A549 (cell line): ENCODE measurements around the gene PDS5B. TPM values are rescaled to one million over a fixed set of nuclear protein-coding genes. Genes with fewer than 3 reads are reported as not detected.
A peak's percentile ranks its signal among the peaks of the same experiment; 100 is the strongest.

Experiments used
- ATAC-seq, 2 experiments: fragments of 200-7000 bp in 1 of 2; fragments of >200 bp in 1 of 2; cut with Nextera tagmentation in 1 of 2; cut with Tn5 transposase in 1 of 2; 3 replicates each; pipeline versions ENCODE4 v1.8.0 to v1.9.1; 2018 to 2020; ENCODE audit warnings: mild to moderate bottlenecking in 1 of 2, moderate library complexity in 1 of 2
- CTCF ChIA-PET: fragments of 300-600 bp; sonication (Branson Sonifier 250); formaldehyde crosslinking; extraction: SDS; loops from one replicate; lab custom pipeline; 2021; ENCODE audit warnings: antibody characterized with exemption, inconsistent platforms; lab: Yijun Ruan, JAX
- POLR2A ChIA-PET: fragments of 350-600 bp; formaldehyde crosslinking; extraction: SDS; loops from one replicate; lab custom pipeline; 2021; ENCODE audit warnings: antibody characterized with exemption, inconsistent platforms; lab: Yijun Ruan, JAX
- DNase-seq, 2 experiments: peaks; one replicate each; pipeline versions ENCODE4 v3.0.0 to v3.0.0-alpha.2; 2011 to 2016; ENCODE audit warnings: low read depth in 1 of 2, low spot score in 1 of 2
- FAIRE-seq: peaks from 2 replicates; lab custom pipeline; 2011; peaks lifted over from hg19 to GRCh38; lab: Jason Lieb, UNC
- H3K27ac ChIP-seq, 2 experiments: fragments of >200 bp; sonication (Bioruptor Twin); formaldehyde crosslinking; 3 replicates each; pipeline ENCODE4 v1.5.1; 2016 to 2017
- H3K4me1 ChIP-seq: fragments of >200 bp; sonication (Bioruptor Twin); formaldehyde crosslinking; 3 replicates; pipeline ENCODE4 v1.6.1; 2016
- H3K4me2 ChIP-seq: fragments of >200 bp; sonication (Bioruptor Twin); formaldehyde crosslinking; 3 replicates; pipeline ENCODE4 v1.6.1; 2016
- H3K4me3 ChIP-seq: fragments of >200 bp; sonication (Bioruptor Twin); formaldehyde crosslinking; 3 replicates; pipeline ENCODE4 v1.5.1; 2016
- H3K9me3 ChIP-seq: fragments of >200 bp; sonication (Bioruptor Twin); formaldehyde crosslinking; 3 replicates; pipeline ENCODE4 v1.6.1; 2016
- CBX2 ChIP-seq: fragments of 200-600 bp; sonication (generic); IDR thresholded peaks from 2 replicates; pipeline ENCODE4 v1.6.1; 2016; ENCODE audit warnings: low read depth, mild to moderate bottlenecking, borderline replicate concordance
- CEBPB ChIP-seq, 2 experiments: fragments of >200 bp in 1 of 2; sonication (Bioruptor Twin) in 1 of 2; formaldehyde crosslinking in 1 of 2; IDR thresholded peaks; 2 replicates each; pipeline ENCODE4 v1.6.1; 2012 to 2016
- EHMT2 ChIP-seq: fragments of 200-600 bp; sonication (generic); IDR thresholded peaks from 2 replicates; pipeline ENCODE4 v1.6.1; 2016; ENCODE audit warnings: antibody characterized with exemption, low read depth, mild to moderate bottlenecking, moderate library complexity
- EP300 ChIP-seq, 2 experiments: fragments of >200 bp; sonication (Bioruptor Twin); formaldehyde crosslinking; IDR thresholded peaks; 2 replicates in 1 of 2; 3 replicates in 1 of 2; pipeline ENCODE4 v1.6.1; 2016 to 2017
- FOSL2 ChIP-seq, 2 experiments: fragments of 450-650 bp in 1 of 2; fragments of >200 bp in 1 of 2; sonication (Bioruptor Twin) in 1 of 2; formaldehyde crosslinking; IDR thresholded peaks; 2 replicates each; pipeline versions ENCODE4 v1.5.0 to v1.6.1; 2016 to 2020; ENCODE audit warnings: mild to moderate bottlenecking in 1 of 2, moderate library complexity in 1 of 2
- HDAC2 ChIP-seq: fragments of 200-600 bp; sonication (generic); IDR thresholded peaks from 2 replicates; pipeline ENCODE4 v1.6.1; 2016
- HEYL ChIP-seq: fragments of 250-450 bp; sonication (Bioruptor Pico); IDR thresholded peaks from 2 replicates; pipeline ENCODE4 v1.8.0; 2021; ENCODE audit warnings: mild to moderate bottlenecking, moderate library complexity
- HOXB13 ChIP-seq: fragments of 250-450 bp; sonication (Bioruptor Pico); IDR thresholded peaks from 2 replicates; pipeline ENCODE4 v1.5.0; 2020; ENCODE audit warnings: low read depth, mild to moderate bottlenecking, moderate library complexity
- HOXB5 ChIP-seq: fragments of 250-450 bp; sonication (Bioruptor Pico); IDR thresholded peaks from 2 replicates; pipeline ENCODE4 v1.5.0; 2020; ENCODE audit warnings: mild to moderate bottlenecking, moderate library complexity
- JUN ChIP-seq, 2 experiments: fragments of >200 bp; sonication (Bioruptor Twin); formaldehyde crosslinking; IDR thresholded peaks; 2 replicates in 1 of 2; 3 replicates in 1 of 2; pipeline ENCODE4 v1.6.1; 2016 to 2017
- KDM1A ChIP-seq: fragments of 200-600 bp; sonication (generic); IDR thresholded peaks from 2 replicates; pipeline ENCODE4 v1.6.1; 2016; ENCODE audit warnings: low read depth, mild to moderate bottlenecking
- MAFK ChIP-seq: fragments of 450-650 bp; IDR thresholded peaks from 2 replicates; pipeline ENCODE4 v1.6.1; 2014; ENCODE audit not compliant: partially characterized antibody
- MYC ChIP-seq: IDR thresholded peaks from 2 replicates; pipeline ENCODE4 v1.6.1; 2012; ENCODE audit warnings: mild to moderate bottlenecking, inconsistent platforms, low read length, improper control_type of control experiment, borderline replicate concordance
- PHF8 ChIP-seq: fragments of 200-600 bp; sonication (generic); IDR thresholded peaks from 2 replicates; pipeline ENCODE4 v1.6.1; 2016; ENCODE audit warnings: low read depth, mild to moderate bottlenecking, antibody characterized with exemption, moderate library complexity, borderline replicate concordance
- POLR2AphosphoS2 ChIP-seq: conservative IDR thresholded peaks from 2 replicates; pipeline ENCODE4 v1.6.1; 2012; ENCODE audit warnings: low read length, improper control_type of control experiment, inconsistent platforms
- RARB ChIP-seq: fragments of 250-450 bp; sonication (Bioruptor Pico); IDR thresholded peaks from 2 replicates; pipeline ENCODE4 v1.8.0; 2021; ENCODE audit warnings: mild to moderate bottlenecking, moderate library complexity
- RNF2 ChIP-seq: fragments of 200-600 bp; sonication (generic); IDR thresholded peaks from 2 replicates; pipeline ENCODE4 v1.6.1; 2016; ENCODE audit warnings: low read depth, mild to moderate bottlenecking, antibody characterized with exemption, moderate library complexity, borderline replicate concordance
- SMC3 ChIP-seq: fragments of >200 bp; sonication (Bioruptor Twin); formaldehyde crosslinking; IDR thresholded peaks from 3 replicates; pipeline ENCODE4 v1.6.1; 2018; ENCODE audit warnings: inconsistent platforms
- SREBF2 ChIP-seq: fragments of 450-650 bp; IDR thresholded peaks from 2 replicates; pipeline ENCODE4 v1.6.1; 2014; ENCODE audit warnings: mild to moderate bottlenecking, moderate library complexity
- TFCP2L1 ChIP-seq: fragments of 250-450 bp; sonication (Bioruptor Pico); IDR thresholded peaks from 2 replicates; pipeline ENCODE4 v1.5.0; 2021; ENCODE audit warnings: mild to moderate bottlenecking
- TP53 ChIP-seq: fragments of 250-450 bp; sonication (Bioruptor Pico); IDR thresholded peaks from 2 replicates; pipeline ENCODE4 v1.5.0; 2021; ENCODE audit warnings: mild to moderate bottlenecking, moderate library complexity
- ZFP36 ChIP-seq: fragments of 450-650 bp; IDR thresholded peaks from 2 replicates; pipeline ENCODE4 v1.6.1; 2014; ENCODE audit warnings: borderline replicate concordance; ENCODE audit not compliant: partially characterized antibody
- ZNF302 ChIP-seq: fragments of 250-450 bp; sonication (Bioruptor Pico); IDR thresholded peaks from 2 replicates; pipeline ENCODE4 v1.9.0; 2021; ENCODE audit warnings: inconsistent platforms, mild to moderate bottlenecking, moderate library complexity
- WGBS: methylation state at CpG from one replicate; pipeline ENCODE4 v1.1.6; 2017; ENCODE audit errors: missing lambda C conversion rate; 5-methylcytosine and 5-hydroxymethylcytosine counted together
- polyA plus RNA-seq, 4 experiments: library from polyadenylated mRNA; depleted of rRNA in 3 of 4; stranded (reverse); fragments of >200 nt; fragmentation: RNase III in 1 of 4; extraction: RNeasy Plus Mini Kit Qiagen cat#74134 plus additional on column Dnase treatment in 1 of 4; gene quantifications; 2 replicates in 3 of 4; 3 replicates in 1 of 4; pipeline ENCODE4 v1.2.3, GENCODE V29; 2011 to 2017
- TF ChIP-seq, protein P1 (sequence below): fragments of 250-450 bp; sonication (Bioruptor Pico); IDR thresholded peaks from 2 replicates; pipeline ENCODE4 v1.5.0; 2021; ENCODE audit warnings: mild to moderate bottlenecking, moderate library complexity, borderline replicate concordance
- TF ChIP-seq, protein P2 (sequence below): fragments of 150-350 bp; IDR thresholded peaks from 2 replicates; pipeline ENCODE4 v1.6.1; 2014; ENCODE audit warnings: low read depth, mild to moderate bottlenecking, low read length
- TF ChIP-seq, protein P3 (sequence below): IDR thresholded peaks from 2 replicates; pipeline ENCODE4 v1.6.1; 2012

PDS5B gene
- polyA plus RNA-seq, 2 of the 4 experiments (the other 2 are of a cell fraction) = 10.6 to 16.0 TPM

DNA sequence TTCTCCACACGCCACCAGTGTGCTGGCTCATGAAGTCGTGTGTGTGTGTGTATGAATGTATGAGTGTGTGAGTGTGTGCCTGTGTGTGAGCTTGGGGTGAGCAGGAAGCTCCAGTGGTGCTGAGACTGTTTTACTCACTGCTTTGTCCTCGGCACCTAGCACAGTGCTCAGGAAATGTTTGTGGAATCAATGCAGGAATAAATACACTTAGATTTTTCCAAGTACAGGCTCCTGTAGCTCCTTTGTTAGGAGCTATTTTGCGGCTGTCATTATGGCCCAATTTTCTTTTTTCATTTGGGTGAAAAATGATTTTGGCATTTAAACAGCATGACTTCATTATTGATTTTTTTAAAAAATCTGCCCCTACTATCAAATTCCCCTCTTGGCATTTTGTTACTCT is 236.5 kb downstream of the PDS5B start:
- FAIRE-seq = no peak
- CTCF ChIA-PET = no interaction called here
- POLR2A ChIA-PET = no interaction called here

DNA sequence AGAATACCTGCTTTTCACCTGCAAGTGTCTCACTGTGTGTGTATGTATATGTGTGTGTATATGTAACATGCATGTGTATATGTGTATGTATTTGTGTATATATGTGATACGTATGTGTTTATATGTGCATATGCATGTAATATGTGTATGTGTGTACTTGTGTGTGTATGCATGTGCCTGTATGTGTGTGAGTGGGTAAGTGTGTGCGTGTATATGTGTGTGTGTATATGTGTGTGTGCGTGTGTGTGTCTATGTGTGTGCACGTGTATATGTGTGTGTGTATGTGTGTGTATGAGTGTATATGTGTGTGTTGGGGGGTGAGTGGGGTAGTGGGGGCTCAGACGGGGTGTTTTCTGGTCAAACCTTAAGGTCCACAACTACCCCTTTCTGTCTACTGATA is 237.3 kb downstream of the PDS5B start:
- 83% methylated on average over 5 of the region's 5 CpGs for WGBS
- peaks cover 19% of the 10 kb centered on the region for H3K4me1 ChIP-seq
- ChIA-PET CTCF (no interaction called here), POLR2A (no interaction called here)
- peak overlapping the region; percentile 63; the same call in 2 of the 3 replicates for H3K4me2 ChIP-seq
- TF ChIP-seq ZFP36 = no peak
- no peak for TF ChIP-seq MAFK
- no peak for TF ChIP-seq POLR2AphosphoS2
- TF ChIP-seq MYC = no peak
- TF ChIP-seq, protein P1, sequence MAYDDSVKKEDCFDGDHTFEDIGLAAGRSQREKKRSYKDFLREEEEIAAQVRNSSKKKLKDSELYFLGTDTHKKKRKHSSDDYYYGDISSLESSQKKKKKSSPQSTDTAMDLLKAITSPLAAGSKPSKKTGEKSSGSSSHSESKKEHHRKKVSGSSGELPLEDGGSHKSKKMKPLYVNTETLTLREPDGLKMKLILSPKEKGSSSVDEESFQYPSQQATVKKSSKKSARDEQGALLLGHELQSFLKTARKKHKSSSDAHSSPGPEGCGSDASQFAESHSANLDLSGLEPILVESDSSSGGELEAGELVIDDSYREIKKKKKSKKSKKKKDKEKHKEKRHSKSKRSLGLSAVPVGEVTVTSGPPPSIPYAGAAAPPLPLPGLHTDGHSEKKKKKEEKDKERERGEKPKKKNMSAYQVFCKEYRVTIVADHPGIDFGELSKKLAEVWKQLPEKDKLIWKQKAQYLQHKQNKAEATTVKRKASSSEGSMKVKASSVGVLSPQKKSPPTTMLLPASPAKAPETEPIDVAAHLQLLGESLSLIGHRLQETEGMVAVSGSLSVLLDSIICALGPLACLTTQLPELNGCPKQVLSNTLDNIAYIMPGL (CRISPR knock-in tag) = no peak
- no peak for TF ChIP-seq TFCP2L1 (CRISPR knock-in tag)
- no peak for TF ChIP-seq EHMT2
- H3K4me3 ChIP-seq = no peak overlapping the region
- peak overlapping the region in 1 of 2 experiments; percentile 68; a peak in 2 of 6 replicates for H3K27ac ChIP-seq
- ATAC-seq (no peak), DNase-seq (no peak), FAIRE-seq (no peak)
- no peaks in the 10 kb centered on the region for H3K9me3 ChIP-seq

More for the DNA sequence above, 236.5 kb downstream of the PDS5B start:
- peaks cover 19% of the 10 kb centered on the region for H3K4me1 ChIP-seq
- no peaks in the 10 kb centered on the region for H3K9me3 ChIP-seq
- H3K4me2 ChIP-seq = no peak overlapping the region
- no peak overlapping the region for H3K27ac ChIP-seq
- ATAC-seq = no peak
- TF ChIP-seq CBX2 (no peak), EHMT2 (no peak), JUN (IDR thresholded peaks at IDR 0.05) (no peak), SMC3 (no peak), HEYL (CRISPR knock-in tag) (no peak), HOXB13 (CRISPR knock-in tag) (no peak), PHF8 (no peak), TFCP2L1 (CRISPR knock-in tag) (no peak), CEBPB (IDR thresholded peaks at IDR 0.05) (no peak), EP300 (IDR thresholded peaks at IDR 0.05) (no peak)
- TF ChIP-seq, protein P1 (CRISPR knock-in tag) = no peak
- TF ChIP-seq, all 56 proteins: peak for 0
- no peak for DNase-seq
- WGBS = 89% methylated on average over 4 of the region's 4 CpGs
- no peak overlapping the region for H3K4me3 ChIP-seq

DNA sequence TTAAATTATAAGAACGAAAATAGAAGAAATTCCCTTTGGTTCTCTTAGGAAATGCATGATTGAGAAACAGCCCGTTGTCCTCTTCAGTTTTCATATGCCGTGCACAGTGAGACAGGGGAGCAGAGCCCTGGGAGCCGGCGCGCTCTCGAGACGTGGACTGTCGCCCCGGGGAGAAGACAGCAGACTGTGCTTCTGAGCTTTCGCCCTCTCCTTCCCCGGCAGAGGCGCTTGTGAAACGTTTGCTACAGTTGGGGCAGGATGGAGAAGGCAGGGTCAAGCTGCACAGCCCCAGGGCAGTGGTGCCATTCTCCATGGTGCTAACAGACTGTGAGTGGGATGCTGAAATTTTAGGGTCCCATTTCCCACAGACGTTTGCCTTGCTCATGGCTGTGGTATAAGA is 237.8 kb downstream of the PDS5B start:
- no peak for FAIRE-seq
- TF ChIP-seq ZNF302 = no peak
- TF ChIP-seq SREBF2 = no peak
- no peak for TF ChIP-seq CEBPB (IDR thresholded peaks at IDR 0.05)
- TF ChIP-seq HOXB5 (CRISPR knock-in tag) = no peak
- no peak for TF ChIP-seq HDAC2
- no peak for TF ChIP-seq RNF2
- TF ChIP-seq POLR2AphosphoS2 = no peak
- no peak for TF ChIP-seq ZFP36
- no peak for TF ChIP-seq KDM1A
- TF ChIP-seq, protein P2, sequence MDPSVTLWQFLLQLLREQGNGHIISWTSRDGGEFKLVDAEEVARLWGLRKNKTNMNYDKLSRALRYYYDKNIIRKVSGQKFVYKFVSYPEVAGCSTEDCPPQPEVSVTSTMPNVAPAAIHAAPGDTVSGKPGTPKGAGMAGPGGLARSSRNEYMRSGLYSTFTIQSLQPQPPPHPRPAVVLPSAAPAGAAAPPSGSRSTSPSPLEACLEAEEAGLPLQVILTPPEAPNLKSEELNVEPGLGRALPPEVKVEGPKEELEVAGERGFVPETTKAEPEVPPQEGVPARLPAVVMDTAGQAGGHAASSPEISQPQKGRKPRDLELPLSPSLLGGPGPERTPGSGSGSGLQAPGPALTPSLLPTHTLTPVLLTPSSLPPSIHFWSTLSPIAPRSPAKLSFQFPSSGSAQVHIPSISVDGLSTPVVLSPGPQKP = no peak
- TF ChIP-seq, protein P3, sequence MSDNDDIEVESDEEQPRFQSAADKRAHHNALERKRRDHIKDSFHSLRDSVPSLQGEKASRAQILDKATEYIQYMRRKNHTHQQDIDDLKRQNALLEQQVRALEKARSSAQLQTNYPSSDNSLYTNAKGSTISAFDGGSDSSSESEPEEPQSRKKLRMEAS = no peak
- TF ChIP-seq SMC3 = no peak
- no peak for TF ChIP-seq FOSL2 (IDR thresholded peaks at IDR 0.05)
- no peak for TF ChIP-seq FOSL2 (CRISPR knock-in tag; IDR thresholded peaks at IDR 0.05)
- no peak for TF ChIP-seq RARB (CRISPR knock-in tag)
- TF ChIP-seq TP53 (CRISPR knock-in tag) = no peak

More for the DNA sequence above, 237.8 kb downstream of the PDS5B start:
- POLR2A ChIA-PET = no interaction called here
- Histone ChIP-seq H3K4me2 (peak overlapping the region; percentile 63), H3K4me3 (no peak overlapping the region), H3K27ac (peak overlapping the region; percentile 35 to 68; a peak in 4 of 6 replicates), H3K4me1 (peaks cover 20% of the 10 kb centered on the region), H3K9me3 (no peaks in the 10 kb centered on the region)
- DNase-seq = no peak
- WGBS = 62% methylated on average over 15 of the region's 15 CpGs
- peak; percentile 55 to 56; a peak in 3 of 6 replicates for ATAC-seq
- CTCF ChIA-PET = no interaction called here
